ENCODE measurements around the gene FRMD1. TPM values are rescaled to one million over a fixed set of nuclear protein-coding genes. Genes with fewer than 3 reads are reported as not detected.

The FRMD1 gene
- total and polyA plus RNA-seq, 2 of the 8 experiments (the other 6 are each of a cell fraction or from before 2014, with no cell fraction given): 0.36 TPM; not detected in 1

DNA sequence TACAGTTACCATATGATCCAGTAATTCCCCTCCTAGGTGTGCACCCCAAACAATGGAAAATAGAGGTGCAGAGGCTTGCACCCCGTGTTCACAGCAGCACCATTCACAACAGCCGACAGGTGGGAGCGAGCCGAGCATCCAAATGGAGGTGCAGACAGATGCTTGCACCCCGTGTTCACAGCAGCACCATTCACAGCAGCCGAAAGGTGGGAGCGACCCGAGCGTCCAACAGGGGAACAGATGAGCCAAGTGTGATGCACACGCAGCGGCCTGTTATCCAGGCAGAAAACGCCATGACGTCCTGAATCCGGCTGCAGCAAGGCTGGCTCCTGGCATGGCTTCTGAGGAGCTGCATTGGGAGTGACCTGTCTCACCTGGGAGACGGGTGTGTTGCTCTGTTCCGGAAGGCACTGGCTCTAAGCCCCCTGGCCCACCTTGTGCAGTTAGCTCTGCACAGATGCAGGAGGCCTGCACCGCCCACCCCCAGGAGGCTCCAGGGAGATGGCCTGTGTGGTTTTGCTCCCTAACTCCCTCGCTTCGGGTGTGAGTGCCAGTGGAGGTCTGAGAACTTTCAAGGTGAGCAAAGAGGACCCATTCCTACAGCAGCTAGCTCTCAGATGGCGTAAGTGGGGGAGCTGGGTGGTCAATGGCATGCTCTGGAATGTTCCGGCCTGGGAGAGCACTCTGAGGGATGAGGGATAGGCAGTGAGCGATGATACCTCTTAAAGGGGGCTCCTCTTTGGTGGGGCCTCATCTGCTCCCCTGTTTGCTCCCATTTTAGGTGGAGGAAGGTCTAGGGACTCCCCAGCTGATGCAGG, 47.8 kb upstream of the FRMD1 start (continued):
- TF ChIP-seq, protein P1, sequence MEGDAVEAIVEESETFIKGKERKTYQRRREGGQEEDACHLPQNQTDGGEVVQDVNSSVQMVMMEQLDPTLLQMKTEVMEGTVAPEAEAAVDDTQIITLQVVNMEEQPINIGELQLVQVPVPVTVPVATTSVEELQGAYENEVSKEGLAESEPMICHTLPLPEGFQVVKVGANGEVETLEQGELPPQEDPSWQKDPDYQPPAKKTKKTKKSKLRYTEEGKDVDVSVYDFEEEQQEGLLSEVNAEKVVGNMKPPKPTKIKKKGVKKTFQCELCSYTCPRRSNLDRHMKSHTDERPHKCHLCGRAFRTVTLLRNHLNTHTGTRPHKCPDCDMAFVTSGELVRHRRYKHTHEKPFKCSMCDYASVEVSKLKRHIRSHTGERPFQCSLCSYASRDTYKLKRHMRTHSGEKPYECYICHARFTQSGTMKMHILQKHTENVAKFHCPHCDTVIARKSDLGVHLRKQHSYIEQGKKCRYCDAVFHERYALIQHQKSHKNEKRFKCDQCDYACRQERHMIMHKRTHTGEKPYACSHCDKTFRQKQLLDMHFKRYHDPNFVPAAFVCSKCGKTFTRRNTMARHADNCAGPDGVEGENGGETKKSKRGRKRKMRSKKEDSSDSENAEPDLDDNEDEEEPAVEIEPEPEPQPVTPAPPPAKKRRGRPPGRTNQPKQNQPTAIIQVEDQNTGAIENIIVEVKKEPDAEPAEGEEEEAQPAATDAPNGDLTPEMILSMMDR (IDR thresholded peaks at IDR 0.05; ENCODE audit: control extremely low read depth in 1 of 3, insufficient read depth in 1 of 3, low read depth in 1 of 3, low read length in 3 of 3): no peak
- TF ChIP-seq, protein P2, sequence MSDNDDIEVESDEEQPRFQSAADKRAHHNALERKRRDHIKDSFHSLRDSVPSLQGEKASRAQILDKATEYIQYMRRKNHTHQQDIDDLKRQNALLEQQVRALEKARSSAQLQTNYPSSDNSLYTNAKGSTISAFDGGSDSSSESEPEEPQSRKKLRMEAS (IDR thresholded peaks at IDR 0.05): no peak
- TF ChIP-seq HDAC6 (IDR thresholded peaks at IDR 0.05; ENCODE audit: low read depth, low read length) (no peak), JUND (IDR thresholded peaks at IDR 0.05; ENCODE audit: low read length) (no peak)
